Measurements from ENCODE around the gene ACSF3.

- TF ChIP-seq CTCF (conservative IDR thresholded peaks at IDR 0.05; ENCODE audit: low read length) (no peak), EZH2phosphoT487 (IDR thresholded peaks at IDR 0.05; ENCODE audit: borderline replicate concordance, low read depth, low read length) (no peak)
Observed at GRCh38 chr16:89150981-89151380, 57.3 kb downstream of the ACSF3 start.
